WTC11 (cell line): ENCODE measurements around the gene CD6. TPM values are rescaled to one million over a fixed set of nuclear protein-coding genes. Genes with fewer than 3 reads are reported as not detected.

Source experiments
- ATAC-seq: fragments of 200-7000 bp; cut with Tn5 transposase; 2 replicates; pipeline ENCODE4 v1.10.0; 2021; ENCODE audit warnings: mild to moderate bottlenecking, moderate library complexity
- CTCF ChIA-PET: fragments of 300-600 bp; sonication (Branson Sonifier 250); formaldehyde crosslinking; loops from one replicate; lab custom pipeline; 2021; ENCODE audit warnings: antibody characterized with exemption; lab: Charles Lee
- POLR2A ChIA-PET: fragments of 350-600 bp; sonication (Branson Sonifier 250); formaldehyde crosslinking; loops from one replicate; lab custom pipeline; 2021; ENCODE audit warnings: antibody characterized with exemption; lab: Charles Lee
- DNase-seq: peaks from one replicate; pipeline ENCODE4 v3.0.0; 2021; ENCODE audit warnings: low spot score
- H3K27ac Mint-ChIP-seq: 2 replicates; pipeline ENCODE4 v1.8.0; 2021; ENCODE audit warnings: mixed read lengths
- H3K27me3 Mint-ChIP-seq: 2 replicates; pipeline ENCODE4 v1.8.0; 2021; ENCODE audit warnings: low read depth, mild to moderate bottlenecking, moderate library complexity, mixed read lengths
- H3K36me3 Mint-ChIP-seq: 2 replicates; pipeline ENCODE4 v1.8.0; 2021; ENCODE audit warnings: mixed read lengths
- H3K4me1 Mint-ChIP-seq: 2 replicates; pipeline ENCODE4 v1.8.0; 2022; ENCODE audit warnings: mixed read lengths
- H3K4me3 Mint-ChIP-seq: 2 replicates; pipeline ENCODE4 v1.8.0; 2021; ENCODE audit warnings: mild to moderate bottlenecking, moderate library complexity, mixed read lengths
- H3K9me3 Mint-ChIP-seq: 2 replicates; pipeline ENCODE4 v1.8.0; 2021; ENCODE audit warnings: mixed read lengths
- AFF4 ChIP-seq: sonication (generic); formaldehyde crosslinking; IDR thresholded peaks from 2 replicates; pipeline ENCODE4 v1.8.1; 2023; ENCODE audit warnings: mild to moderate bottlenecking, missing genetic modification reagents, borderline replicate concordance
- ARID4B ChIP-seq: sonication (generic); formaldehyde crosslinking; IDR thresholded peaks from 2 replicates; pipeline ENCODE4 v1.8.0; 2023; ENCODE audit warnings: missing genetic modification reagents, mild to moderate bottlenecking, borderline replicate concordance
- CBFB ChIP-seq: sonication (generic); formaldehyde crosslinking; IDR thresholded peaks from 2 replicates; pipeline ENCODE4 v1.8.1; 2022; ENCODE audit warnings: mild to moderate bottlenecking, low read depth, missing genetic modification reagents
- ERG ChIP-seq: fragments of 250-450 bp; sonication (Bioruptor Pico); IDR thresholded peaks from 2 replicates; pipeline ENCODE4 v1.8.0; 2021; ENCODE audit warnings: mild to moderate bottlenecking
- GABPB1 ChIP-seq: sonication (generic); formaldehyde crosslinking; IDR thresholded peaks from 2 replicates; pipeline ENCODE4 v1.8.1; 2023; ENCODE audit warnings: mild to moderate bottlenecking, missing genetic modification reagents
- GRHL2 ChIP-seq: fragments of 250-450 bp; sonication (Bioruptor Pico); IDR thresholded peaks from 2 replicates; pipeline ENCODE4 v1.8.0; 2022; ENCODE audit warnings: mild to moderate bottlenecking, moderate library complexity; ENCODE audit not compliant: insufficient replicate concordance, severe bottlenecking
- IRF1 ChIP-seq: sonication (generic); formaldehyde crosslinking; IDR thresholded peaks from 2 replicates; pipeline ENCODE4 v1.8.0; 2023; ENCODE audit warnings: missing genetic modification reagents
- PREB ChIP-seq: sonication (generic); formaldehyde crosslinking; IDR thresholded peaks from 2 replicates; pipeline ENCODE4 v1.8.1; 2022; ENCODE audit warnings: mild to moderate bottlenecking, missing genetic modification reagents, moderate library complexity, borderline replicate concordance
- SOX15 ChIP-seq: fragments of 250-450 bp; sonication (Bioruptor Pico); IDR thresholded peaks from 2 replicates; pipeline ENCODE4 v1.9.0; 2021; ENCODE audit warnings: mild to moderate bottlenecking
- ZNF121 ChIP-seq: sonication (generic); formaldehyde crosslinking; IDR thresholded peaks from 2 replicates; pipeline ENCODE4 v1.8.0; 2023; ENCODE audit warnings: missing genetic modification reagents
- ZNF263 ChIP-seq: sonication (generic); formaldehyde crosslinking; IDR thresholded peaks from 2 replicates; pipeline ENCODE4 v1.8.1; 2022; ENCODE audit warnings: low read depth, mild to moderate bottlenecking, moderate library complexity, missing genetic modification reagents
- ZNF396 ChIP-seq: fragments of 250-450 bp; sonication (Bioruptor Pico); IDR thresholded peaks from 2 replicates; pipeline ENCODE4 v1.8.0; 2021; ENCODE audit warnings: mild to moderate bottlenecking, moderate library complexity, borderline replicate concordance
- ZNF532 ChIP-seq: fragments of 250-450 bp; sonication (Bioruptor Pico); IDR thresholded peaks from 2 replicates; pipeline ENCODE4 v1.9.0; 2021; ENCODE audit warnings: mild to moderate bottlenecking, borderline replicate concordance
- total RNA-seq: library from RNA; stranded (reverse); gene quantifications from 3 replicates; pipeline ENCODE4 v1.2.3, GENCODE V29; 2021

The CD6 gene
- total RNA-seq, 1 experiment from 2014 or later: 1.0 TPM

GRCh38 chr11:60954421-60954820 lies 17.1 kb upstream of the CD6 start:
- Mint-ChIP-seq H3K4me1 (peaks cover 15% of the 10 kb centered on the region), H3K27me3 (peaks cover 33% of the 10 kb centered on the region), H3K36me3 (no peaks in the 10 kb centered on the region), H3K27ac (no peak overlapping the region)
- CTCF ChIA-PET: interaction anchor here (0.7 to 1.9 kb wide), 4 partner anchors 9 to 88 kb away, joined by 3 to 6 read pairs (median 4); no protein-coding TSS in a partner anchor
- no peak for DNase-seq
- POLR2A ChIA-PET: no interaction called here
- TF ChIP-seq ARID4B (no peak), ZNF121 (no peak), ERG (CRISPR knock-in tag) (no peak), AFF4 (CRISPR knock-in tag) (no peak), IRF1 (CRISPR knock-in tag) (no peak)
- TF ChIP-seq, all 79 proteins: peak for 0
- Mint-ChIP-seq H3K4me3 (no peak overlapping the region), H3K9me3 (no peaks in the 10 kb centered on the region)
- no peak for ATAC-seq

GRCh38 chr11:60955571-60955970 lies 15.9 kb upstream of the CD6 start:
- Mint-ChIP-seq H3K36me3 (no peaks in the 10 kb centered on the region), H3K27me3 (peaks cover 32% of the 10 kb centered on the region), H3K9me3 (no peaks in the 10 kb centered on the region), H3K27ac (no peak overlapping the region), H3K4me3 (no peak overlapping the region), H3K4me1 (peaks cover 10% of the 10 kb centered on the region)
- POLR2A ChIA-PET: interaction anchor here (0.7 kb wide), 1 partner anchor 39 kb away, joined by 5 read pairs; no protein-coding TSS in a partner anchor
- no peak for DNase-seq
- no peak for ATAC-seq
- CTCF ChIA-PET: interaction anchor here (1.4 kb wide), 1 partner anchor 10 kb away, joined by 4 read pairs; no protein-coding TSS in a partner anchor
- TF ChIP-seq ZNF263 (CRISPR knock-in tag) (no peak), ZNF532 (CRISPR knock-in tag) (no peak), GRHL2 (no peak), SOX15 (CRISPR knock-in tag) (no peak), PREB (CRISPR knock-in tag) (no peak), ARID4B (no peak), GABPB1 (no peak), CBFB (CRISPR knock-in tag) (no peak), ZNF396 (CRISPR knock-in tag) (no peak)
